DOHH2 (cell line): ENCODE results near the gene NKAIN2.

Experiments
- CTCF ChIP-seq: fragments of 200-600 bp; sonication (generic); IDR thresholded peaks from one replicate; pipeline ENCODE4 v1.5.1; 2014; ENCODE audit warnings: antibody characterized with exemption, mild to moderate bottlenecking, low read depth, low read length; ENCODE audit not compliant: poor library complexity, severe bottlenecking
- EZH2phosphoT487 ChIP-seq: fragments of 200-600 bp; sonication (generic); IDR thresholded peaks from 2 replicates; pipeline ENCODE4 v1.6.1; 2017; ENCODE audit warnings: borderline replicate concordance, mild to moderate bottlenecking, antibody characterized with exemption, low read length, moderate library complexity, mixed read lengths

DNA sequence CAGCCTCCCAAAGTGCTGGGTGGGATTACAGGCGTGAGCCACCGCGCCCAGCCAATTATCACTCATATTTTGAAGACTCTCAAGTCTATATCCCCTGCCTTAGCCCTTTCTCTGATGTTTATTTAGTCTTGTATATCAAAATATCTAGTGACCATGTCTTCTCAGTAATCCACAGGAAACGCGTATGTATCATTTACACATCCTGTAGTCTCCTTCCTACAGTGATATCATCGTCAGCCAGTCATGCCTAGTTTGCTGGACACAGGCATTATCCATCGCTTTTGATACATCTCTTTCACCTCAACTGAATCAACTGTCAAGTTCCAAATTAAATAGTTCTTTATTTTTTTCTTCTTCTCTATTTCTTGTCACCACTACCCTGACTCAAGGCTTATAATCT lies 223.7 kb downstream of the NKAIN2 start:
- no peak for TF ChIP-seq CTCF
- TF ChIP-seq EZH2phosphoT487: no peak
